GM12878 (cell line): ENCODE measurements around the gene MDM4. TPM values are rescaled to one million over a fixed set of nuclear protein-coding genes. Genes with fewer than 3 reads are reported as not detected.

ENCODE experiments used
- CEBPB ChIP-seq, 2 experiments: fragments of 150-350 bp in 1 of 2; IDR thresholded peaks; 2 replicates each; pipeline ENCODE4 v1.6.1; 2012 to 2014; ENCODE audit warnings: low read depth in 2 of 2, low read length in 2 of 2, borderline replicate concordance in 1 of 2, inconsistent platforms in 1 of 2
- CTCF ChIP-seq, 3 experiments: IDR thresholded peaks in 2 of 3; conservative IDR thresholded peaks in 1 of 3; 2 replicates each; pipeline ENCODE4 v1.5.1; 2011; ENCODE audit warnings: low read depth in 3 of 3, low read length in 3 of 3, mild to moderate bottlenecking in 3 of 3, control low read depth in 2 of 3, moderate library complexity in 2 of 3, inconsistent platforms in 1 of 3, mixed read lengths in 1 of 3; ENCODE audit not compliant: control insufficient read depth in 2 of 3, insufficient read depth in 1 of 3; ENCODE audit errors: extremely low read depth in 1 of 3
- DPF2 ChIP-seq: fragments of 450-650 bp; IDR thresholded peaks from 2 replicates; pipeline ENCODE4 v1.6.1; 2017; ENCODE audit warnings: mild to moderate bottlenecking
- FOS ChIP-seq: IDR thresholded peaks from 3 replicates; pipeline ENCODE4 v1.6.1; 2011; ENCODE audit warnings: borderline replicate concordance; ENCODE audit not compliant: insufficient read length; ENCODE audit errors: extremely low read depth
- GATAD2B ChIP-seq: fragments of 450-650 bp; conservative IDR thresholded peaks from 2 replicates; pipeline ENCODE4 v1.6.1; 2017; ENCODE audit warnings: low read depth, mild to moderate bottlenecking, moderate library complexity
- HSF1 ChIP-seq: fragments of 150-350 bp; IDR thresholded peaks from 2 replicates; pipeline ENCODE4 v1.6.1; 2014; ENCODE audit warnings: mild to moderate bottlenecking, low read depth, low read length
- IRF5 ChIP-seq: fragments of 450-650 bp; IDR thresholded peaks from 2 replicates; pipeline ENCODE4 v1.6.1; 2017; ENCODE audit warnings: borderline replicate concordance
- MEF2A ChIP-seq: IDR thresholded peaks from 2 replicates; pipeline ENCODE4 v1.6.1; 2011; ENCODE audit warnings: low read depth, mild to moderate bottlenecking, low read length, moderate library complexity; ENCODE audit not compliant: insufficient read depth
- PAX5 ChIP-seq: IDR thresholded peaks from 2 replicates; pipeline ENCODE4 v1.6.1; 2011; ENCODE audit warnings: low read depth, low read length, borderline replicate concordance
- RFX5 ChIP-seq: IDR thresholded peaks from 2 replicates; pipeline ENCODE4 v1.6.1; 2011; ENCODE audit warnings: low read depth, low read length, improper control_type of control experiment
- SIX5 ChIP-seq: IDR thresholded peaks from 2 replicates; pipeline ENCODE4 v1.6.1; 2011; ENCODE audit warnings: mild to moderate bottlenecking, low read depth, low read length, moderate library complexity; ENCODE audit not compliant: severe bottlenecking
- ZNF384 ChIP-seq: IDR thresholded peaks from 2 replicates; pipeline ENCODE4 v1.6.1; 2012; ENCODE audit warnings: low read depth, mild to moderate bottlenecking, low read length, improper control_type of control experiment, borderline replicate concordance
- ZSCAN29 ChIP-seq: fragments of 450-650 bp; IDR thresholded peaks from 2 replicates; pipeline ENCODE4 v1.6.1; 2017; ENCODE audit warnings: mild to moderate bottlenecking, moderate library complexity
- polyA plus RNA-seq, 11 experiments: library from polyadenylated mRNA; depleted of rRNA in 4 of 11; unstranded in 6 of 11; stranded (reverse) in 5 of 11; fragments of >200 nt; fragmentation: Nextera tagmentation in 4 of 11; fragmentation: Illumina TruSeq in 1 of 11; extraction: Ambion mirVana in 4 of 11; extraction: Trizol in 1 of 11; gene quantifications; 1 replicate in 1 of 11; 2 replicates in 10 of 11; pipeline versions ENCODE4 v1.2.1 to v1.2.3, GENCODE V29; 2011 to 2016; ENCODE audit warnings: inconsistent platforms in 2 of 11, missing spikeins in 2 of 11, low read depth in 1 of 11
- total RNA-seq, 4 experiments: library from RNA; depleted of rRNA in 3 of 4; stranded (reverse); fragments of >200 nt in 3 of 4; fragmentation: Illumina TruSeq in 1 of 4; extraction: Trizol in 1 of 4; gene quantifications; 2 replicates each; pipeline versions ENCODE4 v1.2.1 to v1.2.3, GENCODE V29; 2013 to 2021
- TF ChIP-seq, protein P1 (sequence below): IDR thresholded peaks from 2 replicates; pipeline ENCODE4 v1.6.1; 2012; ENCODE audit warnings: improper control_type of control experiment, low read depth, low read length; ENCODE audit not compliant: insufficient replicate concordance

MDM4 gene
- total and polyA plus RNA-seq, 10 of the 15 experiments (the other 5 are each of a cell fraction or from before 2014, with no cell fraction given) = 2.5 to 74.4 (median 22.7) TPM

- TF ChIP-seq RFX5 = no peak
- no peak for TF ChIP-seq MEF2A
- no peak for TF ChIP-seq IRF5
- no peak for TF ChIP-seq GATAD2B
- no peak for TF ChIP-seq ZSCAN29
- TF ChIP-seq CEBPB (IDR thresholded peaks at IDR 0.05; ENCODE audit: borderline replicate concordance in 1 of 2, low read depth in 2 of 2, low read length in 2 of 2) = no peak
- no peak for TF ChIP-seq FOS
- TF ChIP-seq DPF2 = peak; percentile 70; the same call in 1 of the 2 replicates
- TF ChIP-seq HSF1 = no peak
- no peak for TF ChIP-seq CTCF (IDR thresholded peaks at IDR 0.05 in 2 of 3, conservative IDR thresholded peaks at IDR 0.05 in 1 of 3; ENCODE audit: control insufficient read depth in 2 of 3, extremely low read depth in 1 of 3, insufficient read depth in 1 of 3, low read depth in 3 of 3, low read length in 3 of 3)
- peak; percentile 77 for TF ChIP-seq PAX5
- TF ChIP-seq SIX5 = no peak
- TF ChIP-seq, protein P1, sequence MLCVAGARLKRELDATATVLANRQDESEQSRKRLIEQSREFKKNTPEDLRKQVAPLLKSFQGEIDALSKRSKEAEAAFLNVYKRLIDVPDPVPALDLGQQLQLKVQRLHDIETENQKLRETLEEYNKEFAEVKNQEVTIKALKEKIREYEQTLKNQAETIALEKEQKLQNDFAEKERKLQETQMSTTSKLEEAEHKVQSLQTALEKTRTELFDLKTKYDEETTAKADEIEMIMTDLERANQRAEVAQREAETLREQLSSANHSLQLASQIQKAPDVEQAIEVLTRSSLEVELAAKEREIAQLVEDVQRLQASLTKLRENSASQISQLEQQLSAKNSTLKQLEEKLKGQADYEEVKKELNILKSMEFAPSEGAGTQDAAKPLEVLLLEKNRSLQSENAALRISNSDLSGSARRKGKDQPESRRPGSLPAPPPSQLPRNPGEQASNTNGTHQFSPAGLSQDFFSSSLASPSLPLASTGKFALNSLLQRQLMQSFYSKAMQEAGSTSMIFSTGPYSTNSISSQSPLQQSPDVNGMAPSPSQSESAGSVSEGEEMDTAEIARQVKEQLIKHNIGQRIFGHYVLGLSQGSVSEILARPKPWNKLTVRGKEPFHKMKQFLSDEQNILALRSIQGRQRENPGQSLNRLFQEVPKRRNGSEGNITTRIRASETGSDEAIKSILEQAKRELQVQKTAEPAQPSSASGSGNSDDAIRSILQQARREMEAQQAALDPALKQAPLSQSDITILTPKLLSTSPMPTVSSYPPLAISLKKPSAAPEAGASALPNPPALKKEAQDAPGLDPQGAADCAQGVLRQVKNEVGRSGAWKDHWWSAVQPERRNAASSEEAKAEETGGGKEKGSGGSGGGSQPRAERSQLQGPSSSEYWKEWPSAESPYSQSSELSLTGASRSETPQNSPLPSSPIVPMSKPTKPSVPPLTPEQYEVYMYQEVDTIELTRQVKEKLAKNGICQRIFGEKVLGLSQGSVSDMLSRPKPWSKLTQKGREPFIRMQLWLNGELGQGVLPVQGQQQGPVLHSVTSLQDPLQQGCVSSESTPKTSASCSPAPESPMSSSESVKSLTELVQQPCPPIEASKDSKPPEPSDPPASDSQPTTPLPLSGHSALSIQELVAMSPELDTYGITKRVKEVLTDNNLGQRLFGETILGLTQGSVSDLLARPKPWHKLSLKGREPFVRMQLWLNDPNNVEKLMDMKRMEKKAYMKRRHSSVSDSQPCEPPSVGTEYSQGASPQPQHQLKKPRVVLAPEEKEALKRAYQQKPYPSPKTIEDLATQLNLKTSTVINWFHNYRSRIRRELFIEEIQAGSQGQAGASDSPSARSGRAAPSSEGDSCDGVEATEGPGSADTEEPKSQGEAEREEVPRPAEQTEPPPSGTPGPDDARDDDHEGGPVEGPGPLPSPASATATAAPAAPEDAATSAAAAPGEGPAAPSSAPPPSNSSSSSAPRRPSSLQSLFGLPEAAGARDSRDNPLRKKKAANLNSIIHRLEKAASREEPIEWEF = no peak
- TF ChIP-seq ZNF384 = no peak
These were observed 48.6 kb downstream of the MDM4 start (continued) for GRCh38 chr1:204564835-204565234.
